Frontal cortex (tissue), 4 donors: ENCODE data around the gene PDE10A. TPM values are rescaled to one million over a fixed set of nuclear protein-coding genes. Genes with fewer than 3 reads are reported as not detected.
A peak's percentile ranks its signal among the peaks of the same experiment; 100 is the strongest.

Source experiments
- DNase-seq, 2 donors: peaks; one replicate each; pipeline ENCODE4 v3.0.0; 2012; ENCODE audit warnings: low spot score in 2 of 2
- FAIRE-seq: peaks from 2 replicates; lab custom pipeline; 2012; peaks lifted over from hg19 to GRCh38; lab: Jason Lieb, UNC
- total RNA-seq: library from RNA; depleted of rRNA; stranded (reverse); fragments of >200 nt; gene quantifications from one replicate; pipeline ENCODE4 v1.2.3, GENCODE V29; 2014
- donor health status: control.
- donor health status: control.
- donor health status: control.

The PDE10A gene
- total RNA-seq, 1 donor from 2014 or later: 126 TPM

DNA sequence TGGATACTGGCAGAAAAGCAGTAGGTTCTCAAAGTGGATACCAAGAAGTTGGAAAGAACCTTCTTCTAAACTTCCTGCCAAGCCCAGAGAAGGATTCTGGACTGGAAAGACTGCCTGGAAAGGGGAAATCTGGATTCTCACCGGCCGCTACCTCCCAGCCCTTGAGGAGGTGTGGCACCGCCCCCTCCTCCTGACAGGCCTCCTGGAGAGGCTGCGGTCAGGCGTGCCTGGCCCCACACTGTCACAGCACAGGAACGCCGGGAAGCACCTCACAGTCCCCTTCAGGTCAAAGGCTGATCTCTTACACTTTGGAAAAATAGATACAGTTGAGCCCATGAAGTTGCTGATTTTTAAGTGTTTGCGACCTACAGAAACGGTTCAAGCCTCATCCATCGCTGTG is 16.3 kb upstream of the PDE10A start:
- FAIRE-seq (no peak), DNase-seq (no peak)

- DNase-seq: no peak
- FAIRE-seq: no peak
Observed at GRCh38 chr6:165678904-165679303, 15.9 kb upstream of the PDE10A start.

GRCh38 chr6:165678429-165678828 is 15.4 kb upstream of the PDE10A start:
- DNase-seq (peak in 1 of 2 donors; percentile 35), FAIRE-seq (no peak)

DNA sequence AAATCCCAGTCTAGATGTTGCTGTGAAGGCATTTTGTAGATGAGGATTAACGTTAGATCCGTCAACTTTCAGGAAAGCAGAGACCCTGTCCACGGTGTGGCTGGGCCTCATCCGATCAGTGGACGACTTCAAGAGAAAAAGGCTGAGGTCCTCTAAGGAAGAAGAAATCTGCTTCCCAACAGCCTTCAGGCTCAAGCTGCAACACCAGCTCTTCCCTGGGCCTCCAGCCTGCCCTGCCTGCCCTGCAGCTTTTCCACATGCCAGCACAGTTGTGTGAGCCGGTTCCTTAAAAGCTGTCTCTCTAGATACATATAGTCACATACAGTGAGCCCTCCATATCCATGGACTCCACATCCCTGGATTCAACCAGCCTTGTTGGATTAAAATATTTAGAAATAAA is 14.1 kb upstream of the PDE10A start:
- FAIRE-seq (no peak), DNase-seq (no peak)

GRCh38 chr6:165676435-165677068 is 13.5 kb upstream of the PDE10A start:
- no peak for DNase-seq

DNA sequence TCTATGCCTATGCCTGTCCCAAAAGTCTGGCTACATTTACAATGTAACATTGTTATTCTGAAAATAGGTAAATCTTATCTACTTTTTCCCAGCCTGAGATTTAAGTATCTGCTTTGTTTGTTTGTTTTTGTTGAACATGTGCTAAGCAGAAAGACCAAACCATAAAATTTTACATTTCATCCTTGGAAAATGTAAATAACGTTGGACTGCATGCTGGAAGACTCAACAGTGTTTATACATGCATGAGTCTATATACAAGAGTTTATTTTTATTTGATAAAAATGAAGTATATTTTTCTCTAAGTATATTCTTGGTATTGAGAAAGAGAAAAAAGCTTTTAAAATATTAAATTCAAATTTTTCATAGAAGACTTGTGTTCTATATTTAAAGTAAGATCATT is 12.1 kb upstream of the PDE10A start:
- DNase-seq (no peak), FAIRE-seq (no peak)

More at GRCh38 chr6:165676435-165677068, 13.5 kb upstream of the PDE10A start:
- FAIRE-seq: no peak

DNA sequence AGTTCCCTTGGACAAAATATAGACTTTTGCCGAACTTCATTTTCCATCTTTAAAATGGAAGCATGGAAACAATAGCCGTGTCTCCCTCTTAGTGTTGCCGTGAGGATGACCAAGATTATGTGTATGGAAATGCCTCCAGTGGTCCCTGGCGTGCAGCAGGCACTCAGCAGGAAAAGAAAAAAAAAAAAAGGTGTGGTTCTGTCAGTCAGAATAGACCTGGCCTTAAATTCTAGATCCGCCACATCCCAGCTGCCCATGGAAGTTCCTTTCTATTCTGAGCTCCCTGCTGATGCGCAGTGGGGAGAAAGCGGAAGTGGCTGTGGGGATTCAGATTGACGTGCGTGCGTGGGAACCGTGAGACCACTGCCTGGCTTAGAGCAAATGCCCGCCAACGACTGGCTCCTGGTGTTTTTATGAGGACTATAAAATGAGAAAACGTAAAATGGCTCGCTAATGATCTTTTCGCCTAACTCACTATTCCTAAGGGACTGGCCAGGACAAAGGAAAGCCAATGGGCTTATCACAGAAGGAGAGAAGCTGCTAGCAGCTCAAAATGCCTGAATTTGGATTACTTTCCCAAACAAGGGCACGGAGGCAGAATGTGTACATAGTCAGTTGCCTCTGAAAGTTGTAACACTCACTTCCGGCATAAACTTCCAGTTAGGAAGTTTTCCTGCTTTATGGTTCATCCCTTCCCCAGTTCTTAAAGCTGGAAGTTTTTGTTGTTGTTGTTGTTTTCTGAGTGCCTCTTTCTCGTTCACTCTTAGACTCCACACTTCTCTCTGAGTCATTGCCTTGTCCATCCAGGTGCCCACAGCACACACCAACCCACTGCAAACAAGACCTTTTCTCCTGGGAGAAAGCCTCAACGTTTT is 11.4 kb upstream of the PDE10A start:
- FAIRE-seq: no peak

GRCh38 chr6:165671222-165671768 is 8.3 kb upstream of the PDE10A start:
- DNase-seq (no peak), FAIRE-seq (no peak)

More for the DNA sequence above, 11.4 kb upstream of the PDE10A start:
- DNase-seq: no peak

DNA sequence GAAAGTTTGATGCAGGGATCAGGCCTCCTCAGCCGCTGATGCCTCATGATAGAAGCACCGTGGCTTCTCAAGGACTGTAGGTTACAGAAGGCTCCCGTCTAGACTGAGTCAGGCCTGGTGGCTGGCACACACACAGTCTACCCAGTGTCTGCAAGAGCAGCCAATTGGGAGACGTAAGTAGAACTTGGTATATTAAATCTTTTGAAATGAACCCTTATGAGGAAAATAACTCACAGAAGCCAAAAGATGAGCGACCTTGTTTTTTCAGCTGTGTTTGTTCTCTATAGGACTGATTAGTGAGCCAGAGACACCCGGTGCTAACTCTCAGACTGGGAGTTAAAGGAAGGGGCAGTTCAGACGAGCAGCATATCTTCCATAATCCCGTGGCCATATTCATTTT is 5.9 kb upstream of the PDE10A start:
- FAIRE-seq (no peak), DNase-seq (no peak)

GRCh38 chr6:165665384-165665672 is 2.3 kb upstream of the PDE10A start:
- DNase-seq: no peak

DNA sequence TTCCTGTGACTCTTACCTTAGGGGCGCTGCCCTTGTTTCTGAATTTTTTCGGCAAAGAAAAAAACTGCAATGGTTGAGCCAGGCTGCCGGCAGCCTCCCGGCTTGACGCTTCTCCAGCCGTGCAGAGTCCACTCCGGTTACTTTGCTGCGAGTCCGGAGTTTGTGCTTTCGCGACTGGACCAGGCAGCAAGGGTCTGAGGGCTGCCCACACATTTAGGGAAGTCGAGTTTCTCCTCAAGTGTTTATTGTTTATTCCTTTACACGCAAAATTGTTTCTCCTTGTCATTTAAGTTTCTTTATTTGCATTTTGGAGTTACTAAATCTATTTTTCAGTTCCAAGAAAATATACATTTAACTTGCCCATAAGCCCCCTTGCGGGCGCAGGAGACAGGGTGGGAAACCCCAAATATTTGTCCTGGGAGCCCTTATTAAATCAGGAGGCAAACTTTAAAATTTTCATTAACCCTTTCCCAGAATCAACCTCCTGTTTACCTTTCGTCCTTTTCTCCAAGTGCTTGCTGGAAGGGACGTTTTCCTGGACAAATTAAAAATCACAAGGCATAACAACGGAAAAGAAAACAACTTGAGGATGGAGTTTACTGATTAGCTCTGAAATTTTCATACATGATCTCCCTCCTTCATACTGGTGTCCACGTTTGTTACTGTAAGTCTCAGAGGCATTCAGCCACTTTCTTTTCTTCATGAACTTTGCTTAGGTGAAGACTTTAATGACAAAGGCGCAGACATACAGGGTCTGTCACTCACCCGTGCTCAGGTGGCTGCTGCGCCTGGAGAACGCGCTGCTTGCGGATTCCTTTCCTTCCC is 1.7 kb upstream of the PDE10A start:
- DNase-seq: no peak

More at GRCh38 chr6:165665384-165665672, 2.3 kb upstream of the PDE10A start:
- FAIRE-seq: no peak

GRCh38 chr6:165663736-165664558 is 906 bp upstream of the PDE10A start:
- no peak for FAIRE-seq
- DNase-seq: peak in 1 of 2 donors; percentile 39

More for the DNA sequence above, 1.7 kb upstream of the PDE10A start:
- no peak for FAIRE-seq

- FAIRE-seq (no peak), DNase-seq (no peak)
Observed at GRCh38 chr6:165663377-165663735, 315 bp upstream of the PDE10A start.

DNA sequence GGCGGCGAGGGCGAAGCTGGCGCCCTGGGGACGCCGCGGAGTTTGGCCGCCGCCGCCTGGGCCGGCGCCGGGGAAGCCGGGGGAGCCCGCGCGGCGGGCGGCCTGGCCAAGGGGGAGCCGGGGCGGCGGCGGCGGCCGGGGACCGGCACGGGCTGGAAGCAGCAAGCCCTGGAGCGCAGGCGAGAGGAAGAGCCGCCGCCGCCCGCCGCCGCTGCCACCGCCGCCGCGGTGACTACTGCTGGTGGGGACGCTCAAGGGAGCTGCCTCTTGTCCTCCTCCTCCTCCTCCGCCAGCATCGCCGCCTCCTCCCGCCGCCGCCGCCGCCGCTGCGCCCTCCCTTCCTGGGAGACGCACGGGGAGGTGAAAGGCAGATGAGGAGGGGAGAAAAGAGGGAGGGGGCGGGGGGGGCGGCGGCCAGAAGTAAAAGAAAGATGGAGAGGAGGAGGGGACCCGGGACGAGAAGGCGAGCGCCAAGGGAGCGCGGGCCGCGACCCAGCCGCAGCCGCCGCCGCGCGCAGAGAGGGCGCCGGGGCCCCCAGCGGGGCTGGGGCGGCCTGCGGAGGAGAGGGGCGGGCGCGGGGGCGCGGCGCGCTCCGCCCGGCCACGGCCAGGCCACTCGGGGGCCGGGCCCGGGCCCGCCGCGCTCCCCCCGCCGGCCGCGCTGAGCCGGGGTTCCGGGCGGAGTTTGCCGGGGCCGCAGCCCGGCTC is 846 bp downstream of the PDE10A start:
- DNase-seq (peak; percentile 54 to 64), FAIRE-seq (no peak)

GRCh38 chr6:165661664-165662025 is 1.4 kb downstream of the PDE10A start:
- no peak for FAIRE-seq
- DNase-seq: peak in 1 of 2 donors; percentile 35

DNA sequence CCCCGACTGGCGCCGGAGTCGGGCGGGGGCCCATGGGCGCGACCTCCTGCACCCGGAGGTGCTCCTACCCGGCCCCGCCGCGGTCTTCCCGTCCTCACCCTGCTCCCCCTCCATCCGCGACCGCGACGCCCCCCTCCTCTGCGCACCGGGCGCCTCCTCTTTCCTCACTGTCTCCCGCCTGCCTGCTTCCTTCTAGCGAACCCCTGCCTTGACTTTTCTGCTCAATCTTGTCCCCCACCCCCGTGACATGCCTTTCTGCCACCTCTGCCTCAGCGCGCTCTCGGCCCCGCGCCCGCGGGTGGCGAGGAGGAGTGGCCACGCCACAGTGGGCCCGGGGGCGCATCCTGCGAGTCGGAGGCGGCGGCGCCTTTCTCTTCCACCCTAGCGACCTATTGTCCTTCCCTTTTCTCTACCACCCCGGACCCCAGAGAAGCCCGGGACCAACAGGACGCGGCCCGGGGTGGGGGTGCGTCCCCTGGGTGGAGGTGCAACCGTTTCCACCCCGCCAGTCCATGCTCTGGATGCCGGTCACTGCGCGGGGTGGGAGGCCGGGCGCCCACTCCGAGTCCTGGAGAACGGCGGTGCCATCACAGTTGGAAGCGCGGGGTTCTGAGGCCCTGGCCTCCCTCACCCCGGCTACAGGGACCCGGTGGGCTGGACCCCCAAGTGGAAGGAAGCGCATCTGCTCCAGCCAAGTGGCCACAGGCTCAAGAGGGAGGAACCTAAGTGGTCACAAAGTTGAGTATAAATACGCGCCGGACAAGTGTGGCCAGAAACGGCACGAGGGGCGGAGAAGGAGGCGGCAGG is 2.0 kb downstream of the PDE10A start:
- DNase-seq (peak in 1 of 2 donors; percentile 41), FAIRE-seq (no peak)

GRCh38 chr6:165659945-165660856 is 2.8 kb downstream of the PDE10A start:
- no peak for FAIRE-seq
- DNase-seq: peak; percentile 26 to 35
